Stimulated activated CD8-positive, alpha-beta memory T cell treated with anti-CD3 and anti-CD28 coated beads, Interleukin-7, amount 100 ng/mL, for 48 hours (primary cell): ENCODE data around the gene SPTLC3.
"Not testable (repeated sequence)": the region's sequence is repeated elsewhere in the genome, so short reads cannot be mapped to it uniquely, and the experiment has no call there.

Experiments used
- DNase-seq, 2 donors: peaks; one replicate each; pipeline ENCODE4 v3.0.0-alpha.2; 2020; ENCODE audit warnings: low read depth in 1 of 2; ENCODE audit errors: extremely low read depth in 1 of 2

Gene SPTLC3

DNA sequence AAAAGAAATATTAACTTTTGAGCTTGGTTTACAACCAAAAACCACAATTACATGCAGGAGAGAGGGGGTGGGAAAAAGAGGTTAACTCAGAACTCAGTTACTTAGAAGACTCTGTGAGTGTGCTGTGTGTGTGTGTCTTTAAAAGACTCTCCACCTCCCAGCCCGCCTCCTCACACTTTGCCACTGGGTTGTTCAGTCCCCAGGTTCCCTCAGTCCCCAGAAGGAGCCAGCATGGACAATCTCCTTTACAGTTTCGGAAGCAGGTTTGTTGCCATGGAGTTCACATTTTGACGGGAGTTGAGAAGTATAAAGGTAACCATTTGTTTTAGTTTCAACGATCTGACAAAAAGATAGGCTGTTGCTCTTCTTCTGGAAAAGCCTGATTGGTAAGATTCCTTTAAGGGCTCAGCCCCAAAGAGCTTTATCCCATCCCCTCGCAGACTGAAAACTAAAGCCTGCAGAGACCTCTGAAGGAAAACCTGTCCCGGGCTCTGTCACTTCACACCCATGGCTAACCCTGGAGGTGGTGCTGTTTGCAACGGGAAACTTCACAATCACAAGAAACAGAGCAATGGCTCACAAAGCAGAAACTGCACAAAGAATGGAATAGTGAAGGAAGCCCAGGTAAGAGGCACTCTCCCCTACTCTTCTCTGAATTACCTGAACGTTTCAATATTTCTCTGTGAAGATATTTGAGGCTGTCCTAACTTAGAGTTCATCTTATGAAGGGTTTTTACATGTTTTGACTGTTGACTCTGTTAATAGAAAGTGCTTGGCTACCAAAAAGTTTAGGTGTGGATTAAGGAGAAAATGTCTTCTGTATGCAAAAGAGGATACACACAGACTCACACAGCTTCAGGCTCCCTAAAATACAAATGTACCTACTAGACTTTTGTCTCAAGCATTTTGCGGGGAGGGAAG is at the start of gene SPTLC3:
SPTLC3 (plus strand) TSS at position 212 of the 921 bp plus-strand sequence; CDS start at position 508, 296 bp downstream.
- DNase-seq: no peak

DNA sequence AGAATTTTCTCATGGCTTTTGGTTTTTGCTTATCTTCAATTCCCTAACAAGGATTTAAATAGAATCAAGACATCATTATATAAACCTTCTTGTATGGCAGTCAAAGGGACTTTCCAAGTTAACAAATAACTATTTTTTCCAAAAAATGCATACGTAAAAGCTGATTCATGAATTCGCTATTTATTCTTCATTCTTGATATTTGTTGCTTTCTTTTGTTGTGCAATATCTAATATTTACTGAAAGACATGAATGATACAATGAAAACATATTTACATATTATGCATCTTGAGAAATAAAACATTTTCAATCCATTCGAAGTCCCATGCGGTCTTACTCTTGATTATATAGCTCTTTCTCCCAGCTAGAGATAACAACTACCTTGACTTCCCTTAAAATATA is 47.0 kb upstream of the SPTLC3 start:
- no peak for DNase-seq

DNA sequence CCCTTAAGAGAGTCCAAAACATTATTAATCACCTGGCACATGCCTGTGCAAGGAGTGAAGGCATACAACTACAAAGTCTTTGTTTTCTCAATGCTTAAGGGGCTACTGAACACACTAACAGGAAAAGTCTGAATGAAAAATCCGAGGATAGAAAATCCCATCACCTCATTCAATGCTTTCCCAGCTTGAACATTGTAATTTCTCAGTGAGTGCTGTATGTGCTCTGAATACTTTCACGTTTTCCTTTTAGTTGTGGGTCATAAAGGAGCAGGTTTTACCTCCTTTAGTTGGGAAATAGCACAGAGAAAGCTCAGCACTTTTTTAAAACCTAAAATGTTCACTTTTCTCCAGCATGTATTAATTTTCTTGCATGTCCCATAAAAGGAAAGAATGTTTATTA is 45.9 kb upstream of the SPTLC3 start:
- DNase-seq: no peak

DNA sequence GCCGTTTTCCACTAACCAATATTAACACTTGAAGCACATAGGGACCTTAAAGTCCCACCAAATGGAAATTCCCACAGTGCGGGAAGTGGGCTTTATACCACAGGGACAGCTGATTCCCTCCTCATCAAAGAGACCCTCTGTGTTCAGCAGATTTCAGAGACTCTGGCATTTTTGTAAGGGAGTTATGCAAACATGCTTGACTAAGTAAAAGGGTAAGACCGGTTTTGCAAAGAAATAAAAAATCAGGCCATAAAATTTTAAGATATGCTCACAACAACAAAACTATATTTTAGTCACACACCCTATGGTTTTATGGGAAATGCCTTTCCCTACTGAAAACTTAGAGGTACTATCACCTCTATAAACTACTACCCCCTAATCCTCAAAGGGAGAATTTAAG is 45.4 kb upstream of the SPTLC3 start:
- no peak for DNase-seq

DNA sequence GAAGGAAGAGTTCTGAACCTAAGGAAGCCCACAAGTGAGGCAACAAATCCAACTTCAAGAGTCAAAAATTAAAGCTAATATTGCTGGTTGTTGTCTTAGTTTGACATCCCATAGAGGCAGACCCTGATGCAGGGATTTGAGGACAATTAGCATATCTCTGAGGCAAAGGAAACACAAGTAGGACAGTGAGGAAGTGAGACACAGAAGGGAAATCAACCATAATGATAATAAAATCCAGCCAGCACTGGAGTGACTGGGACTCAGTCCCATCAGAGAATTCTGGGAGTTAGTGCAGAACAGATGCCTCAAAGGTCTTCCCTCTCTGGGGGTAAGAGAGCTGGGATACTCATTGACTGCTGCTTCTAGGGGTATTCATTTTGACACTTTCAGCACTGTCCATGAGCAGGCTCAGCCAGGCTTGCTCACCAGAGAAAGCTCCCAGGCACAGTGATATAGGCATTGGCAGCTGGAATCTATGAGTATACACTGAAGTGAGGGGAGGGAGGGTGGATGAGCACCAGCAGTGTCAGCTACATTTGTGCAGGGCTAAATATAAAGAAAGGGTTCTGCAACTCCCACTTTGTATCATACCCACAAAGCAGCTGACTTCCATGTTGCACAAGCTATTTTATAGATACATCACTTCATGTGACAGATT is 43.4 kb upstream of the SPTLC3 start:
- DNase-seq: no peak

DNA sequence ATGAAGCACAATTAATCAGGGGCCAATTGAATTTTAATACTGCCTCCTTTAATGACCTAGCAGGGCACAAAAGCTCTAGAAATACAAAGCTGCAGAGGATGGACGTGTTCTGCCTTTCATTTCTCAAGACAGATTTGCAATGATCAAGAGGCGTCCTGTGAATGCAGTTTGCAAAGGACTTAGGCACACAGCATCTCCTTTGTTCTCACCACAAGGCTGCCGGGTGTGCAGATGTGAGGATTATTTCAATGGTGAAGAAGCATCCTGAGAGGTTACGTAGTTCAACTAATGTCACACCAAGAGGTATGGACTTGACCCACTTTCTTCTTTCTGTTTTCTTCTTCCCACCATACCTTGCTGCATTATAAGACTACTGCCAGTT is 42.9 kb upstream of the SPTLC3 start:
- DNase-seq: no peak

DNA sequence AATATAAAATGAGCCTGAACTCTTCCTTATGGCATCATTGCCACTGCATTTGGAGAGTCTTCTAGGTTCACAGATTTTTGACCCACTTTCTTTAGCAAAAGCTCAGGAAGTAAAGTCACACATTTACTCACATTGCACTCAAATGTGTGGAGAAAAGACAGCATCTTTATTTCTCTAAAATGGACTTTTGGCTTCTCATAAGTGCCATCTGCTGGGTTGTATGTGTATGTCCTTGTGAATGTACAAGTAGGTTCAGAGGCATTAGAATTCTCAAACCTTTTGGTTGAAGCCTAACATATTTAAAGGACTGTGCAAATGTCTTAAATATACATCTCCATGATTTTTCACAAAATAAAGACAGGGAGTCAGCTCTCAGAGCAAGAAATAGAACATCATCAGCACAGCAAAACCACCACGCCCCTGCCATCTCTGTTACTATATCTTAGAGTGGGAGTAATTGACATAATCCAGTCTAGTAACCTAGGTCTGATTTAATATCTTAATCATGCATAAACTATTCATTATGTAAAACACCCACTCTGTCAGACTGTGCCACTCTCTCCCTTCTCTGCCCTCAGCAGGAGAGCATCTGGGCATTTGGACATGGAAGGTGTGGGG is 42.2 kb upstream of the SPTLC3 start:
- no peak for DNase-seq

DNA sequence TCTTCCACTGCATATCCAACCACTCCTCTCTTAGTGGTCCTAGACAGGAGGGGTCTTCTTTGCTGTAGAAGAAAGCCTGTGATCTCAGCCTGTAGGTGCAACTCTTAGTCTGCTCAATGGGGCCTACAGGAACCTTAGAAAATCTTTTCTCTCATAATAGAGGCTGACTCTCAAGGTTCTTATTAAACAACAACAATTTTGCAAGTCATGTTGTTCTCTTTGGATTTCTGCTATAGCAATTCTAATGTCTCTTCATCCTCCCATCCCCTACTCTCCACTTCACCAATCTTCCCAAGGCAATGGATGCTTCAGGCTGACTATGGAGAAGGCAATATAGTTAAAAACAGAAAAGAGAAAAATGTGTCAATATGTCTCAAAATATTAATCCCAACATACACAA is 40.8 kb upstream of the SPTLC3 start:
- no peak for DNase-seq

DNA sequence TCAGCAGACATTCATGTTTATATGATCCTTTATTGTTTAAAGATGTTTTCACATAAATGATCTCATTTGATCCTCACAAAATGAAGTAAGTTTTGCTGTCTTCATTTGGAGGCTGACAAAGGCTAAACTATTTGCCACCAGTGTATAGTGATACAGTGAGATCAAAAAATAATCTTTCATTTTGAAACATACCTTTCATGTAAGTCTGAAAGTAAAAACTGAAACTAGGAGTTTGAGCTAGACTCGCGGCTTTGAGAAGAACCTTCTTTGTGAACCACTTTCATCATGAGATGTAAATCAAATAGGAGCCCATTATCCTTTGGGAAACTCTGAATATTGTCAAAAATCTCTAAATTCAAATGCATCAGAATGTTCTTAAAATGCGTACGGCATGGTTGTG is 40.3 kb upstream of the SPTLC3 start:
- DNase-seq: no peak

DNA sequence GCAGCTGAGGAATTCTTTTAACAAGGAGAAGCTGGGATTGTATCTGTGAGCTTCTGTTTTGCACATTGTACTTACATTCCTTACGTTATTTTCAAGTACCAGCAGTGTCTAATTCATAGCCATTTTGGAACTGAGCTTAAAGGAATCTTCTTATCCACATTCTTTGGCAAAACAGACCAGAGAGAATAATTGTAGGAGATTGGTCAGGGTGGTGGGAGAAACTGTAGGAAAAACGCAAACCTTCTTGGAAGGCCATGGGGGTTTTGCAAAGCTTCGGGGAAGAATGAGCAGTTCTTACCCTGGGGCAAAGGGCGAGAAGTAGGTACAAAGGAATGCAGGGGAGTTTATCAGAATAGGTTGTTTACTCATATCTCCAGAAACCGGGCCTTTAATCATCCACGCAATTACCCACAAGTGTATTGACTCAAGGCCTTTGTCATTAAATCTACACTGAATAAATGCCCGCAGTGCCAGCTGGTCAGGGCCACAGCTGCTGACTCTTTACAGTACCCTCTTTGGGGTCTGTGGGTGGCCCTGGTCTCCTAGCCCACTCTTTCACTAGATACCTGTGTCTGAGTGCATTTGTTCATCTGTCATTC is 39.6 kb upstream of the SPTLC3 start:
- DNase-seq: no peak

DNA sequence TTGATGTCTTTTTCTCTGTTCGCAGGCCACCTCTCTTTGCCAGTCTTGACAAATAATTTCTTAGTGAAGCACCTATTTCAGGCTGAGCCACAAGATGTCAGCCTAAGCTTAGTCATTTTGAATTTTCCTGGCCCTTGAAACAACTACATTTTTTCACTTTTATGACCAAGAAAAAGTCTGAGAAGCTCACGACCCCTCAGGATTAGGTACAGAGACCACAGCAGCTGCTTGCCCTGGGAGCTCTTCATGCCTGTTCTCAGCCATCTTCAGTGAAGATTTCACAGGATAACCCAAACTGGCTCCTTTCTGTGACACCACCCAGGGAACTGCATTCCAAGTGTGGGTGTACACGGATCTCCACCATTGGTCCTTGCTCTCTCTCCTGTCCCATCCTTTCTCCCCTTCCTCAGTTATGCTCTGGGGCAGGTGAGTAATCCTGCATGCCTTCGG is 38.4 kb upstream of the SPTLC3 start:
- DNase-seq: no peak

DNA sequence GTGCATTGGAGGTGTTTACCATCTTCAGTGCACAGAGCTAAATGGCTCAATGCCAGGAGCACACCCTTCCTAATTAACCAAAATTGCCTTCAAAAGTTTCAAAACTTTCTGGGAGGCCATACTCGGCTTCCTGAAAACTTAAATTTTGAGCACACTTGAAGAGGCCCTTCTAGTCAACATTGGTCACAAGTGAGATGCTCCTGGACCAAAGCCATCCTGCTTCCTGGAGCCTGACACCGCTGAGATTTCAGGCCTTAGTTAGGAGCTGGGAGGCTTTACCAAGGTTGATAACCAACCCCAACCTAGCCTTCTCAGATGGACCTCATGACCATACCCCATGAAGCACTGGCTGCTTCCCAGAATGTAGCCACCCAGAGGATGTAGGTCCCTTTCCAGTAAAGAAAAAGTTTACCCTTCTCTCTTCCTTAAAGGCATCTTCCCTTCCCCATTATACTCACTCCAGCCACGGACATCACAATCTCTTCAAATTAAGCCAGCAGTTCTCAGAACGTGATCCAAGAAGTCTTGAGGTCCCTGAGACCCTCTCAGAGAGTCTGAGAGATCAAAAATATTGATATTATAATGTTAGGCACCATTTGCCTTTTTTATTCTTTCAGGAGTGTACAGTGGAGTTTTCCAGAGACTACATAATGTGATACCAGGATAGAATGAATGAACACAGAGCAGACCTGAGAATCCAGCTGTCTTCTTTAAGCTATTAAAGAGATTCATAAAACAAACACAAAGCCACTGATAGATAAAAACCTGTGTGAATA is 32.8 kb upstream of the SPTLC3 start:
- DNase-seq: no peak

DNA sequence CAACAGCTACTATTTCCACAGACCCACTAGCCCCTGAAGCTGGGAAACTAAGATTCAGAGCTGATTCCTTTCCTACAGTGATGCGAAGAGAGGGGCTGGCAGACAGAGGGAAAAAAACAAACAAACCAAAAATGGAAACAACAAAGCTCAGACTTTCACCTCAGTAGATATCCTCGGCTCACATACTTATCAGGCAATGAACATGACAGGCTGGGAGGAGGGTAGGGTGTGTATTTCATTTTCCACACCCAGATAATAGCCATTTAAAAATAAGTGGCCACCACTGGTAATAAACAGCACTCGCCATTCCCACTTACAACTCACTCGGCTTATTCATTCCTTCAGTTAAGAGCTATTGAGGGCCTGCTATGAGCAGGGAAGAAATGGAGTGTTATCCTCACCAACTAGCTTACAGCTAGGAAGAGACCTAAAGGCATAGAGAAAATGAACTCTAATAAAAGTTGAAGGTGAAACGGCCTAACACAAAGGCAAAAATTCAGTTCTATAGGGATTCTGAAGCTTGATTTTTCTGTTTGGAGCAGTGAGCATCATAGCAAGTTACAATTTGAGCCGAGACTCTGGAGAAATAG is 32.0 kb upstream of the SPTLC3 start:
- DNase-seq: no peak

DNA sequence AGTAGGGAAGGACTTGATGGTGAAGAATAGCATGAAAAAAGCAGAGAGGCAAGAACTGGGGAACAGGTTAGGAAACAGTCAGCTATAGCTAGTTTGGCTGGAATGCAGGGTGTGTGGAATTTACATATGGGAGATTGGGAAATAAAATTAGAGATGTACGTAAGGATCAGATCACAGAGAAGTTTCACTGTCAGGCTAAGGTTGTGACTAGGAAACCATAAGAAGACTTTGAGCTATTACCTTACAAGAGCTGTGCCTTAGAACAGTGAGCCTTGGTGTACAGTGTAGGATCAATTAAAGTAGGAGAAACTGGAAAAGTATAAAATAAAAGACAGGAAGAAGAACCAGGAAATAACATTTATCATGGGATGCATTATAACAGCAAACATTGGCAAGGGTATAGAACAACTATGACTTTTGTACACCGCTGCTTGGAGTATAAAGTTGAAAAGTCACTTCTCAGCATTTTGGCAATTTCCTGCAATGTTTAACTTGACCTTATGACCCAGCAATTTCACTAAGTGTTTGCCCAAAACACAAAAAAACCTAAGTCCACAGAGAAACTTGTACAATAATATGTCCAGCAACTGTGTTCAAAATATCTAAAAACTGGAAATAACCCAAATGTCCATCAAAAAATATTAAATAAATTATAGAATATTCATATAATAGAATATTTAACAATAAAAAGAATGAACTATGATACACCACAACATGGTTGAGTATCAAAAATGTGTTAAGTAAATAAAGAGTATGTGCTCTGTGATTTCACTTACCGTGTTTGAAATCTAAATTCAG is 31.2 kb upstream of the SPTLC3 start:
- DNase-seq: no peak

DNA sequence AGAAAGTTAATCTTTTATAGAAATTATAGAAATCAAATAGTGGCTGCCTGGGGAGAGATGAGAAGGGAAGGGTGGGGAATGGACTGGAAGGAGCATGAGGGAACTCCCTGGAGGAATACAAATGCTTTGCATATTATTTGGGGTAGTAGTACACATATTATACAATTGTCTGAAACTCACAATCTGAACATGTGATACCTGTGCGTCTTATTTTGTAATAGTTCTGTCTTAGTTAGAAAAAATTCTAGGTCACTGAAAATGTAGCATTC is 30.7 kb upstream of the SPTLC3 start:
- DNase-seq: no peak

DNA sequence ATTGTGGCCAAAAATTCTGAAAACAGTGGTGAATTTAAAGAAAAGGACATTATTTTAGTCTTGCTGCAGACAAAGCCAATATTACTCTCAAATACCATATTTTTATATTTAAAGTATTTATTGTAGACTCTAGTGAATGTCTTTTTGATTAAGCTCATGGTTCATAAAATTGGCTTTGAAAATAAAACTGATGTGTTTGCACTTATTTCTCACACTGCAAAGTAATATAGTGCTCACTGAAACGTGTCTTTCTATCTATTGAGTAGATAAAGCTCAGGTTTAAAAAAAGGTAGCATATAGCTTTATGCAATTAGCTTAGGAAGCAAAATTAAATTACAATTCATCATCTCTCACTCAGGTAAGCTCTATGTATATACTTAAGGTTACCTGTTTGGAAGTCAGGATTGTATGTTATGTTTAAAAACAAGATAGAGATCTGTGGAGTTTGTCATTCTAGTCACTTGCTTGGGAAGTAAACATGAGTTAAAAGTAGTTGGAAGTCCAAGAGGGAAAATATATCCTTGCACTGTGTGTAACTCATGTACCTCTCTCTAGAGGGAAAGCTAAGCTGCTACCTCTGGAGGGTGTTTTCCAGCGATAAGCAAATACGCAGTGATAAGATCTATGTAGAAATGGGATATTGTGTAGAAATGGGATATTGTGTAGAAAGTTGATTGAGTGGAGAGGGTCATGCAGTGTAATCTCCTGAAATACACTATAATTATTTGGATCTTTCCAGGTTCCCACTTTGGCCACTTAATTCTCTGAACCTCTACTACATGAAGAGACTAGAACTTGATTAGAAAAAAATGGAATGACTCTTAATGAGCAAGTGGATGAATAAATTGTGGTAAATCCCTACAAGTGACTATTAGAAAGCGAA is 29.9 kb upstream of the SPTLC3 start:
- DNase-seq: no peak

DNA sequence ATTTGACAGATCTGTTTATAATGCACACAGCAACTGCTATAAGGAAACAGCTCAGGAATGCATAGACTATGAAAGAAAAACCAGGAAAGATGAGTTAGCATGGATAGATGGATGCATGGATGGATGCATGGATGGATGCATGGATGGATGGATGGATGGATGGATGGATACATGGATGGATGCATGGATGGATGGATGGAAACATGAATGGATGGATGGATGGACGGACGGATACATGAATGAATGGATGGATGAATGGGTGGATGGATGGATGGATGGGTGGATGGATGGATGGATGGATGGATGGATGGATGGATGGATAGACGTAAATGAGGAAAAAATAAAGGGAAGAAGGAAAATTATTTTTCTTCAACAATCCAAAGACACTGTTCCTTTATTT is 29.1 kb upstream of the SPTLC3 start:
- not testable (repeated sequence) for DNase-seq

DNA sequence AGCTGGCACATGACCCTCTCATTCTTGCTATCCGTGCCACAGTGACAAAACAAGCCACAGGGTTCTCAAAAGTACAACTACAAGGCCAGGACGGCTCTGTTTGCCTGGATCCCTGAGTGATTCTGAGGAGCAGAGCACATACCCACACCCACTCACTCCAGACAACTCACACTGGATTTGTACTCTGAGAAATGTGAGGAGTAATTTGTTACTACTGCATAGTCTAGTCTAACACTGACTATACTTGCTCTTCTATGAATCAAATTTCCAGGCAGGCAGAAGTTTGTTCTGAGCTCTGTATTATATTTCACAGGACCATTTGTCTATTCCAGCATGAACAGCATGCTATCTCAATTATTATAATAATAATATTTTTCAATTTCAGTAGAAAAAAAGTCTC is 26.7 kb upstream of the SPTLC3 start:
- DNase-seq: no peak
